Stimulated activated CD4-positive, alpha-beta T cell treated with anti-CD3 and anti-CD28 coated beads, Interleukin-2, amount 100 ng/mL, for 48 hours (primary cell): ENCODE data around the gene NXPH4.

Source experiments
- DNase-seq, 2 donors: peaks; one replicate each; pipeline ENCODE4 v3.0.0-alpha.2; 2020

The NXPH4 gene

GRCh38 chr12:57216014-57216911, at the start of gene NXPH4:
TSS of gene NXPH4 (plus strand) at chr12:57216794. CDS start at chr12:57216970, 176 bp downstream.
- DNase-seq = no peak

DNA sequence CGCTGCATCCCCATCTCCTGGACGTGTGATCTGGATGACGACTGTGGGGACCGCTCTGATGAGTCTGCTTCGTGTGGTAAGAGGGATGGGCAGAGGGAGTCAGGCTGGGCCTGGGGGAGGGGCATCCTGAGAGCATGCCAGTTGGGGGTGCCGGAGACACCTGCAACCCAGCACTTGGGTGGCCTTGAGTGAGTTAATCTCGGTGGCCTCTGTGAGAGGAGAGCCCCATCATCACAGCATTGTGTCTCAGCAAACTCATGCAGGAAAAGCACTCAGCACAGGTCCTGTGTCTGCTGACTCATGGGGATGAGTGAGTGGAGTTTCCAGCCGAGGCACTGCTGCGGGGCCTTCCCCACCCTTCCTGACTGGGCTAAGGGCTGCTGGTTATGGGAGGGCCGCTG, 49.6 kb upstream of the NXPH4 start:
- DNase-seq = peak; percentile 34 to 39

GRCh38 chr12:57168058-57168457, 48.5 kb upstream of the NXPH4 start:
- no peak for DNase-seq

GRCh38 chr12:57169046-57169795, 47.4 kb upstream of the NXPH4 start:
- DNase-seq = no peak

DNA sequence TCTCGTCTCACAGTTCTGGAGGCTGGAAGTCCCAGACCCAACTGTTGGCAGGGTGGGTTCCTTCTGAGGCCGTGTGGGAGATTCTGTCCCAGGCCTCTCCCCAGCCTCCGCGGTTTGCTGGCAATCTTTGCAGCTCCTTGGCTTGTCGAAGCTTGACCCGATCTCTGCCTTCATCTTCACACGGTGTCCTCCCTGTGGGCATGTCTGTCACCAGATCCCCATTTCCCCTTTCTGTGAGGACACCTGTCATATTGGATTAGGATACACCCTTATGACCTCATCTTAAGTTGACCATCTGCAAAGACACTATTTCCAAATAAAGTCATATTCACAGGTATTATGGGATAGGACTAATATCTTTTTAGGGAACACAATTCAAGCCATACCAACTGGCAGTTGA, 46.6 kb upstream of the NXPH4 start:
- no peak for DNase-seq

DNA sequence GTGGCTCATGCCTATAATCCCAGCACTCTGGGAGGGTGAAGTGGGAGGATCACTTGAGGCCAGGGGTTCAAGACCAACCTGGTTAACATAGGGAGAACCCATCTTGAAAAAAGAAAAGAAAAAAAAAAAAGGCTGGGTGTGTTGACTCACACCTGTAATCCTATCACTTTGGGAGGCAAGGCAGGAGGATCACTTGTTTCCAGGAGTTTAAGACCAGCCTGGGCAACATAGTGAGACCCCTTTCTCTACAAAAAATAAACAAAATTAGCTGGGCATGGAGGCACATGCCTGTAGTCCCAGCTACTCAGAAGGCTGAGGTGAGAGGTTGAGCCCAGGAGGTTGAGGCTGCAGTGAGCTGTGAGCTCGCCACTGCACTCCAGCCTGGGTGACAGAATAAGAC, 46.2 kb upstream of the NXPH4 start:
- no peak for DNase-seq

- no peak for DNase-seq
These were observed 45.7 kb upstream of the NXPH4 start for GRCh38 chr12:57170927-57171326.

- no peak for DNase-seq
These were observed 44.9 kb upstream of the NXPH4 start for GRCh38 chr12:57171668-57172067.

- DNase-seq = no peak
These were observed 43.5 kb upstream of the NXPH4 start for GRCh38 chr12:57173089-57173488.

- no peak for DNase-seq
These were observed 42.9 kb upstream of the NXPH4 start for GRCh38 chr12:57173683-57174082.

DNA sequence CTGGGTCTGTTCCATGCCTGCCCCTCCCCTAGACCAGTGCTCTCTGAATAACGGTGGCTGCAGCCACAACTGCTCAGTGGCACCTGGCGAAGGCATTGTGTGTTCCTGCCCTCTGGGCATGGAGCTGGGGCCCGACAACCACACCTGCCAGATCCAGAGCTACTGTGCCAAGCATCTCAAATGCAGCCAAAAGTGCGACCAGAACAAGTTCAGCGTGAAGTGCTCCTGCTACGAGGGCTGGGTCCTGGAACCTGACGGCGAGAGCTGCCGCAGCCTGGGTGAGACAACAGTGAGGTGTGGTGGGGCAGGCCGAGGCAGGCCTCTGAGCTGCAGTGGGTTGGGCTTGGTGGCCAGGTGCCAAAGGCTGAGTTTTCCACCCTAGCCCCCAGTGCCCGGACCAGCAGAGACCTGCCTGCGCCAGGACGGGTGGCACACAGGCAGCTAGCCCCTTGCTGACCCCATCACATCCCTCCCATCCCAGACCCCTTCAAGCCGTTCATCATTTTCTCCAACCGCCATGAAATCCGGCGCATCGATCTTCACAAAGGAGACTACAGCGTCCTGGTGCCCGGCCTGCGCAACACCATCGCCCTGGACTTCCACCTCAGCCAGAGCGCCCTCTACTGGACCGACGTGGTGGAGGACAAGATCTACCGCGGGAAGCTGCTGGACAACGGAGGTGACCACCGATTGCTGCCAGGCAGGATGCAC, 41.0 kb upstream of the NXPH4 start:
- peak; percentile 65 for DNase-seq

GRCh38 chr12:57176139-57176477, 40.5 kb upstream of the NXPH4 start:
- no peak for DNase-seq

GRCh38 chr12:57176846-57177245, 39.7 kb upstream of the NXPH4 start:
- DNase-seq = no peak

DNA sequence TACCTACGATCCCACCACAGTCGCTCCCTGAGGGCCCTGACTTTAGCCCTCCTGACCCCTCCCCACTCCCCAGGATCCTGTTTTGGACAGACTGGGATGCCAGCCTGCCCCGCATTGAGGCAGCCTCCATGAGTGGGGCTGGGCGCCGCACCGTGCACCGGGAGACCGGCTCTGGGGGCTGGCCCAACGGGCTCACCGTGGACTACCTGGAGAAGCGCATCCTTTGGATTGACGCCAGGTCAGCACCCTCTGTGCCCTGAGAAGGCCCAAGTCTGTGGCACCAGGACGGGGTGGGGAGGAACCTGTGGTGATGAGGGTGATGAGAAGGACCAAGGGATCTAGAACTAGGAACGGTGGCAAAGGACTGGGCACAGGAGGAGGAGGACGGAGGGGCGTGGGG, 39.2 kb upstream of the NXPH4 start:
- no peak for DNase-seq

- DNase-seq = no peak
These were observed 38.4 kb upstream of the NXPH4 start for GRCh38 chr12:57178213-57178612.

DNA sequence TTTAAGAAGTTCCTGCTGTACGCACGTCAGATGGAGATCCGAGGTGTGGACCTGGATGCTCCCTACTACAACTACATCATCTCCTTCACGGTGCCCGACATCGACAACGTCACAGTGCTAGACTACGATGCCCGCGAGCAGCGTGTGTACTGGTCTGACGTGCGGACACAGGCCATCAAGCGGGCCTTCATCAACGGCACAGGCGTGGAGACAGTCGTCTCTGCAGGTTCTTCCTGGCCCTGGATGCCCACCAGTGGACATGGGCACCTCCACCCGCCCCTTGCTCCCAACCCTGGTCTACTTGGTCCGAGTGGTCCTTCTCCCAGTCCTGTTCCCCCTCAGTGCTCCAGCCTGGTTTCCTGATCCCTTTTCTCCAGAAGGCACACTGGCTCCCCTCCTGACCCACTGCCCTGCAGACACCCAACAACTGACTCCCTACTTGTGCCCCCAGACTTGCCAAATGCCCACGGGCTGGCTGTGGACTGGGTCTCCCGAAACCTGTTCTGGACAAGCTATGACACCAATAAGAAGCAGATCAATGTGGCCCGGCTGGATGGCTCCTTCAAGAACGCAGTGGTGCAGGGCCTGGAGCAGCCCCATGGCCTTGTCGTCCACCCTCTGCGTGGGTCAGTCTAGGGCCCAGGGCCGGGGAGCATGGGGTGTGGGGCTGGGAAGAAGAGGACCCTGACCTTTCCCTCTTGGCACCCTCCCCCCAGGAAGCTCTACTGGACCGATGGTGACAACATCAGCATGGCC, 37.1 kb upstream of the NXPH4 start:
- no peak for DNase-seq

DNA sequence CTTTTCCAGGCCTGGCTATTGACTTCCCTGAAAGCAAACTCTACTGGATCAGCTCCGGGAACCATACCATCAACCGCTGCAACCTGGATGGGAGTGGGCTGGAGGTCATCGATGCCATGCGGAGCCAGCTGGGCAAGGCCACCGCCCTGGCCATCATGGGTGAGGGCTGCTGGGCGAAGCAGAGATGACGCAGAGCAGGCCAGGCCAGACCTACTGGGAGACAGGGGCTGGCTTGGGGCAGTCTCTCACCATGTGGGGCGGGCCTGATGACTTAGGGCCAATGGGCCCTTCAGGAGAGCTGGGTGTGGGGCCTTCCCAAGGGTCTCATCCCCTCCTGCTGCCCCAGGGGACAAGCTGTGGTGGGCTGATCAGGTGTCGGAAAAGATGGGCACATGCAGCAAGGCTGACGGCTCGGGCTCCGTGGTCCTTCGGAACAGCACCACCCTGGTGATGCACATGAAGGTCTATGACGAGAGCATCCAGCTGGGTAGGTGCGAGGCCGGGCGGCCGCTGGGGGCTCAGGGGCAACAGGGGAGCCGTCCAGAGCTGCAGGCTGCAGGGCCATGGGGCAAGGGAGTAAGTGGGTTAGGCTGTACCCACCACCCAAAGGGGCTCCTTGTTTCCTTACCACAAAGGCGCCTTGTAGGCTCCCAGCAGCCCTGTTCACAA, 36.1 kb upstream of the NXPH4 start:
- DNase-seq = no peak

DNA sequence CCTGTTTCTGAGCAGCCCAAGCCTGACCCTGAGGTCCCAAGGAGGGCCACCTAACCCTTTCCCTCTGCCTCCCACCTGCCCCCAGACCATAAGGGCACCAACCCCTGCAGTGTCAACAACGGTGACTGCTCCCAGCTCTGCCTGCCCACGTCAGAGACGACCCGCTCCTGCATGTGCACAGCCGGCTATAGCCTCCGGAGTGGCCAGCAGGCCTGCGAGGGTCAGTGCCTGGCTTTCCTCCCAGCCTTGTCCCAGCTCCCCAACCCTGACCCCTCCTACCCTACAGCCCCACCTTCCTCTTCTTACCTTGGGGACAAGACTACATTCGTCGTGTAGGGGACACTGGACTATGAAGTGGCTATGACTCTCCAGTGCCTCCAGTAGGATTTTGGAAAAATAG, 35.5 kb upstream of the NXPH4 start:
- DNase-seq = no peak

GRCh38 chr12:57181561-57182155, 34.9 kb upstream of the NXPH4 start:
- DNase-seq = no peak

- DNase-seq = peak; percentile 85 to 86
These were observed 33.5 kb upstream of the NXPH4 start for GRCh38 chr12:57182918-57183575.
